Dermis blood vessel endothelial cell (primary cell): ENCODE data around the gene CNTNAP2. TPM values are rescaled to one million over a fixed set of nuclear protein-coding genes. Genes with fewer than 3 reads are reported as not detected.
"Not testable (repeated sequence)": the region's sequence is repeated elsewhere in the genome, so short reads cannot be mapped to it uniquely, and the experiment has no call there.

Source experiments
- DNase-seq: peaks from one replicate; pipeline ENCODE4 v3.0.0; 2010
- total RNA-seq: library from RNA; depleted of rRNA; stranded (reverse); fragments of >200 nt; gene quantifications from 2 replicates; pipeline ENCODE4 v1.2.3, GENCODE V29; 2014

CNTNAP2 gene
- total RNA-seq, 1 donor from 2014 or later: not detected

GRCh38 chr7:148287538-148287937 is 2170.9 kb downstream of the CNTNAP2 start:
- DNase-seq: no peak

GRCh38 chr7:148288592-148289151 is 2172.1 kb downstream of the CNTNAP2 start:
- no peak for DNase-seq

- no peak for DNase-seq
Measured at GRCh38 chr7:148289630-148290029, 2173.0 kb downstream of the CNTNAP2 start.

- no peak for DNase-seq
Measured at GRCh38 chr7:148290538-148290937, 2173.9 kb downstream of the CNTNAP2 start.

GRCh38 chr7:148291799-148292198 is 2175.2 kb downstream of the CNTNAP2 start:
- DNase-seq: no peak

DNA sequence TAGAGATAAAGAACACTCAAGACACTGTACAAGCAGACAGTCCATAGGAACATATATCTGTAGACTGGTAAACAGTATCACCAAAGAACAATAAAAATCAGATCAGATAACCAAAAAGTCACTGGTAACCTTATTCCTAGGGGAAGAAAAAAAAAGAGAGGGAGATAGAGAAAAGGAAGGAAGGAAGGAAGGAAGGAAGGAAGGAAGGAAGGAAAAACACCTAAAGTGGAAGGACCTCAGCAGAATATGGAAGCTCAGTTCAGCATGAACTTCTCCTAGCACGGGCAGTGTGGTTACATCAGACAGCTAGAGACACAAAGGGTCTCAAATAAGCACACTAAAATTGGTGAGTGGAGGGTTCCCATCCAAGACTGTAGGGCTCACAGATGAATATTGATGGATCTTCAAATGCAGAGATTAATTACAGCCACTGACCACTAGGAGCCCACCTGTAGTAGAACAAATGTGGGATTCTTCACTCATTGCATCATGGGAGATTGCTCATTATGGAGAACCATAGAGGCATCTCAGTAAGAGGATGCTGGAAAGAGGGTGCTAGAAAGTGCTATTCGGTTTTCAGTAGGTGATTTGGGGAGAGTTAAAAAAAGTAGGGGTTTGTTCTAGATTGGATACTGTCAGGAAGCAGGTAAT is 2180.5 kb downstream of the CNTNAP2 start:
- DNase-seq: no peak

GRCh38 chr7:148298768-148299167 is 2182.2 kb downstream of the CNTNAP2 start:
- not testable (repeated sequence) for DNase-seq

- no peak for DNase-seq
Measured at GRCh38 chr7:148299350-148300276, 2183.0 kb downstream of the CNTNAP2 start.

GRCh38 chr7:148302436-148302835 is 2185.8 kb downstream of the CNTNAP2 start:
- DNase-seq: not testable (repeated sequence)

- no peak for DNase-seq
Measured at GRCh38 chr7:148303295-148304082, 2186.9 kb downstream of the CNTNAP2 start.

DNA sequence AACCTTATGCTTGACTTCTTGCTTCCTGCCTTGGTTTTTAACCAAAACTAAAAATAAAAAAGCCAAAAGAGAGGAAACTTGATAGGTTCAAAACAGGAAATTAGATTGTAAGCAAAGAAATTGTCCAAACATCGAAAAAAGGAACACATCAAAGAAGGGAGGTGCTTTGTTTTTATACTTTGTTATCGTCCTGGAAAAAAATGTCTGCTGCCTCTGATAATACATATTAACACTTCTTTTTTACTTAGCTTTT is 2187.4 kb downstream of the CNTNAP2 start:
- no peak for DNase-seq

DNA sequence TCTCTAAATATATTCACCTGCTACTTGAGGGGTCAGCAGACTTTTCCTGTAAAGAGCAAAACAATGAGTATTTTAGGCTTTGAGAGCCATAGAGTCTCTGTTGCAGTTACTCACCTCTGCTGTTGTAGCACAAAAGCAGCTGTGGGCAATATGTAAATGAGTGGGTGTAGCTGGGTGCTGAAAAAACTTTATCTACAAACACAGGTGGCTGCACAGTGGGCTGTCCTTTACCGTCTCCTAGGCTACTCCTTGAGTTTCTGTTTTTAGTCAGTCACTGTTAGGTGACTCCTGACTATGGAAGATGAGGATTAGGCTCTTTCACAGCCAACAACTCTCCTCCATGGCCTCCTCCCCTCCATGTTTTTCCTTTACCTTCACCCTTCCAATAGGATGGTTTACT is 2187.9 kb downstream of the CNTNAP2 start:
- DNase-seq: no peak

GRCh38 chr7:148306759-148307158 is 2190.2 kb downstream of the CNTNAP2 start:
- DNase-seq: no peak

- no peak for DNase-seq
Measured at GRCh38 chr7:148318102-148318811, 2201.7 kb downstream of the CNTNAP2 start.

GRCh38 chr7:148318838-148319237 is 2202.2 kb downstream of the CNTNAP2 start:
- no peak for DNase-seq

GRCh38 chr7:148319316-148319808 is 2202.8 kb downstream of the CNTNAP2 start:
- DNase-seq: no peak

GRCh38 chr7:148325208-148325607 is 2208.6 kb downstream of the CNTNAP2 start:
- no peak for DNase-seq

- DNase-seq: no peak
Measured at GRCh38 chr7:148327379-148327778, 2210.8 kb downstream of the CNTNAP2 start.

DNA sequence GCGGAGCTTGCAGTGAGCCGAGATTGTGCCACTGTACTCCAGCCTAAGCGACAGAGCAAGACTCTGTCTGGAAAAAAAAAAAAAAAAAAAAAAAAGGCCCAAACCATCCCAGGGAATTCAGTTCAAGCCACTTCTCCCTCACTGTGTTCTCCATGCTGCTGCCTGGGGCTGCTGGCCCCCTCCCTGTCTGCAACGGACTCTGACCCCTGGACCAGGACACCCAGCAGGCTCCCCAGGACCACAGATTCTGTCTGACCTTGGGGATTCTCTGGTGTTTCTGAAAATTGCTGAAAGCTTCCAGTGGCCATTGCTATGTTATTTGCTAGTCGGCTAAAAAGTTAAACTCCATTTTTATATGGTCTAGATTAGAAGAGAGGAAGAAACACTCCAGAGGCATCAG is 2212.3 kb downstream of the CNTNAP2 start:
- no peak for DNase-seq

GRCh38 chr7:148330124-148330818 is 2213.7 kb downstream of the CNTNAP2 start:
- DNase-seq: no peak

DNA sequence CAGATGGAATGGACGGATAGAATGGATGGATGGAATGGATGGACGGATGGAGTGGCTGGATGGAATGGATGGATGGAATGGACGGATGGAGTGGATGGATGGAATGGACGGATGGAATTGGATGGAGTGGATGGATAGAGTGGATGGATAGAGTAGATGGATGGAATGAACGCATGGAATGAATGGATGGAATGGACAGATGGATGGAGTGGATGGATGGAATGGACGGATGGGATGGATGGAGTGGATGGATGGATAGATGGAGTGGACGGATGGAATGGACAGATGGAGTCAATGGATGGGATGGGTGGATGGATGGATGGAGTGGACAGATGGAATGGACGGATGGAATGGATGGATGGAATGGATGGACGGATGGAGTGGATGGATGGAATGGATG is 2214.2 kb downstream of the CNTNAP2 start:
- no peak for DNase-seq

DNA sequence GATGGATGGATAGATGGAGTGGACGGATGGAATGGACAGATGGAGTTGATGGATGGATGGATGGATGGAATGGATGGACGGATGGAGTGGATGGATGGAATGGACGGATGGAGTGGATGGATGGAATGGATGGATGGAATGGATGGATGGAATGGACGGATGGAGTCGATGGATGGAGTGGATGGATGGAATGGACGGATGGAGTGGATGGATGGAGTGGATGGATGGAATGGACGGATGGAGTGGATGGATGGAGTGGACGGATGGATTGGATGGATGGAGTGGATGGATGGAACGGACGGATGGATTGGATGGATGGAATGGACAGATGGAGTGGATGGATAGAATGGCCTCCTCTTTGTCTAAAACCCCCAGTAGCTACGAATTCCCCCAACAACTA is 2214.9 kb downstream of the CNTNAP2 start:
- not testable (repeated sequence) for DNase-seq
